H9 (cell line): ENCODE data around the gene AMBRA1. TPM values are rescaled to one million over a fixed set of nuclear protein-coding genes. Genes with fewer than 3 reads are reported as not detected.

Experiments
- DNase-seq: peaks from one replicate; pipeline ENCODE4 v3.0.0-alpha.2; 2017
- H2AFZ ChIP-seq: one replicate; pipeline ENCODE4 v1.6.1; 2013; ENCODE audit warnings: mild to moderate bottlenecking, low read length, control low read depth, moderate library complexity
- H2AK5ac ChIP-seq: 2 replicates; pipeline ENCODE4 v1.6.1; 2013; ENCODE audit warnings: low read length, control low read depth, mixed read lengths; ENCODE audit not compliant: insufficient read length
- H2BK120ac ChIP-seq: one replicate; pipeline ENCODE4 v1.6.1; 2013; ENCODE audit warnings: low read depth, mild to moderate bottlenecking, low read length, control low read depth, inconsistent platforms; ENCODE audit not compliant: poor library complexity, severe bottlenecking
- H2BK12ac ChIP-seq: 2 replicates; pipeline ENCODE4 v1.6.1; 2013; ENCODE audit warnings: low read length, control low read depth, mixed read lengths, low read depth; ENCODE audit not compliant: insufficient read length
- H2BK15ac ChIP-seq: 2 replicates; pipeline ENCODE4 v1.6.1; 2013; ENCODE audit warnings: low read depth, low read length, control low read depth
- H2BK20ac ChIP-seq: one replicate; pipeline ENCODE4 v1.6.1; 2013; ENCODE audit warnings: low read depth, mild to moderate bottlenecking, low read length, control low read depth, inconsistent platforms; ENCODE audit not compliant: poor library complexity, severe bottlenecking
- H2BK5ac ChIP-seq: 2 replicates; pipeline ENCODE4 v1.6.1; 2013; ENCODE audit warnings: low read length, control low read depth, mixed read lengths; ENCODE audit not compliant: insufficient read length
- H3K14ac ChIP-seq: 2 replicates; pipeline ENCODE4 v1.6.1; 2013; ENCODE audit warnings: low read length, control low read depth; ENCODE audit not compliant: insufficient read depth
- H3K18ac ChIP-seq: 2 replicates; pipeline ENCODE4 v1.6.1; 2013; ENCODE audit warnings: low read depth, mild to moderate bottlenecking, mixed read lengths, low read length, control low read depth; ENCODE audit not compliant: insufficient read length
- H3K23ac ChIP-seq: 2 replicates; pipeline ENCODE4 v1.6.1; 2013; ENCODE audit warnings: low read length, control low read depth, mixed read lengths, low read depth; ENCODE audit not compliant: insufficient read length
- H3K23me2 ChIP-seq: 2 replicates; pipeline ENCODE4 v1.6.1; 2013; ENCODE audit warnings: low read depth, mild to moderate bottlenecking, mixed read lengths, low read length, control low read depth; ENCODE audit not compliant: insufficient read length, poor library complexity, severe bottlenecking
- H3K27ac ChIP-seq: 2 replicates; pipeline ENCODE4 v1.5.1; 2013; ENCODE audit warnings: low read length, control low read depth, mixed read lengths, low read depth; ENCODE audit not compliant: insufficient read length
- H3K27me3 ChIP-seq: 2 replicates; pipeline ENCODE4 v1.6.1; 2013; ENCODE audit warnings: low read length, control low read depth, inconsistent platforms; ENCODE audit not compliant: insufficient read depth
- H3K4ac ChIP-seq: 2 replicates; pipeline ENCODE4 v1.6.1; 2013; ENCODE audit warnings: low read depth, mild to moderate bottlenecking, control low read depth, inconsistent platforms, low read length, moderate library complexity
- H3K4me1 ChIP-seq: 2 replicates; pipeline ENCODE4 v1.6.1; 2013; ENCODE audit warnings: low read length, control low read depth, inconsistent platforms; ENCODE audit not compliant: insufficient read depth
- H3K4me2 ChIP-seq: 2 replicates; pipeline ENCODE4 v1.6.1; 2013; ENCODE audit warnings: low read length, control low read depth, mixed read lengths; ENCODE audit not compliant: insufficient read length, insufficient read depth
- H3K56ac ChIP-seq: 2 replicates; pipeline ENCODE4 v1.6.1; 2013; ENCODE audit warnings: low read depth, mild to moderate bottlenecking, mixed read lengths, low read length, control low read depth; ENCODE audit not compliant: insufficient read length
- H3K79me1 ChIP-seq: 2 replicates; pipeline ENCODE4 v1.6.1; 2013; ENCODE audit warnings: low read depth, mild to moderate bottlenecking, moderate library complexity, low read length, control low read depth, inconsistent platforms; ENCODE audit not compliant: insufficient read depth, poor library complexity, severe bottlenecking
- H3K79me2 ChIP-seq: 2 replicates; pipeline ENCODE4 v1.6.1; 2013; ENCODE audit warnings: low read length, control low read depth, inconsistent platforms; ENCODE audit not compliant: insufficient read depth
- H3K9ac ChIP-seq: 2 replicates; pipeline ENCODE4 v1.6.1; 2013; ENCODE audit warnings: low read length, control low read depth, mixed read lengths; ENCODE audit not compliant: insufficient read length; ENCODE audit errors: extremely low read depth
- H3K9me3 ChIP-seq: one replicate; pipeline ENCODE4 v1.6.1; 2013; ENCODE audit warnings: low read depth, low read length, inconsistent platforms; ENCODE audit not compliant: control insufficient read depth
- H3T11ph ChIP-seq: one replicate; pipeline ENCODE4 v1.6.1; 2013; ENCODE audit warnings: mild to moderate bottlenecking, low read length, control low read depth, inconsistent platforms
- H4K20me1 ChIP-seq: one replicate; pipeline ENCODE4 v1.6.1; 2013; ENCODE audit not compliant: control insufficient read depth, insufficient read length, insufficient read depth
- H4K5ac ChIP-seq: 2 replicates; pipeline ENCODE4 v1.6.1; 2013; ENCODE audit warnings: low read depth, mild to moderate bottlenecking, mixed read lengths, low read length, control low read depth; ENCODE audit not compliant: insufficient read length
- H4K8ac ChIP-seq: replicated peaks from 2 replicates; pipeline ENCODE4 v1.6.1; 2013; ENCODE audit warnings: low read length, control low read depth, mixed read lengths, low read depth; ENCODE audit not compliant: insufficient read length
- H4K91ac ChIP-seq: 2 replicates; pipeline ENCODE4 v1.6.1; 2013; ENCODE audit warnings: low read depth, mild to moderate bottlenecking, moderate library complexity, mixed read lengths, low read length, control low read depth; ENCODE audit not compliant: insufficient read length
- H3K27ac Mint-ChIP-seq, 3 experiments: 2 replicates in 2 of 3; 3 replicates in 1 of 3; pipeline ENCODE4 v1.8.0; 2020 to 2021; ENCODE audit warnings: mixed read lengths in 3 of 3, mild to moderate bottlenecking in 1 of 3, moderate library complexity in 1 of 3
- H3K27me3 Mint-ChIP-seq: 2 replicates; pipeline ENCODE4 v1.8.0; 2021; ENCODE audit warnings: low read depth, mild to moderate bottlenecking, moderate library complexity, mixed read lengths
- H3K36me3 Mint-ChIP-seq, 3 experiments: 2 replicates in 2 of 3; 3 replicates in 1 of 3; pipeline ENCODE4 v1.8.0; 2020 to 2021; ENCODE audit warnings: low read depth in 3 of 3, mixed read lengths in 3 of 3; ENCODE audit not compliant: insufficient read depth in 1 of 3
- H3K4me1 Mint-ChIP-seq, 2 experiments: 2 replicates each; pipeline ENCODE4 v1.8.0; 2020; ENCODE audit warnings: mixed read lengths in 2 of 2
- H3K4me3 Mint-ChIP-seq, 2 experiments: 2 replicates in 1 of 2; 3 replicates in 1 of 2; pipeline ENCODE4 v1.8.0; 2020 to 2021; ENCODE audit warnings: mild to moderate bottlenecking in 2 of 2, mixed read lengths in 2 of 2, moderate library complexity in 1 of 2
- H3K9me3 Mint-ChIP-seq, 2 experiments: 2 replicates in 1 of 2; 3 replicates in 1 of 2; pipeline ENCODE4 v1.8.0; 2020; ENCODE audit warnings: mild to moderate bottlenecking in 2 of 2, mixed read lengths in 2 of 2, moderate library complexity in 1 of 2
- WGBS: extraction: QIAGEN DNeasy Blood & Tissue Kit; methylation state at CpG from one replicate; pipeline ENCODE4 v1.1.7; 2013; ENCODE audit warnings: missing lambda C conversion rate, low lambda C conversion rate, mixed read lengths; ENCODE audit not compliant: insufficient read length; ENCODE audit errors: extremely low coverage; 5-methylcytosine and 5-hydroxymethylcytosine counted together
- total RNA-seq: library from RNA; stranded (reverse); gene quantifications from 2 replicates; pipeline ENCODE4 v1.2.1, GENCODE V29; 2021
- TF ChIP-seq, protein P1 (sequence below): fragments of 200-600 bp; sonication (generic); conservative IDR thresholded peaks from 3 replicates; pipeline ENCODE4 v1.8.0; 2021; ENCODE audit warnings: antibody characterized with exemption, mild to moderate bottlenecking

Gene AMBRA1
- total RNA-seq, 1 experiment from 2014 or later = 37.5 TPM

DNA sequence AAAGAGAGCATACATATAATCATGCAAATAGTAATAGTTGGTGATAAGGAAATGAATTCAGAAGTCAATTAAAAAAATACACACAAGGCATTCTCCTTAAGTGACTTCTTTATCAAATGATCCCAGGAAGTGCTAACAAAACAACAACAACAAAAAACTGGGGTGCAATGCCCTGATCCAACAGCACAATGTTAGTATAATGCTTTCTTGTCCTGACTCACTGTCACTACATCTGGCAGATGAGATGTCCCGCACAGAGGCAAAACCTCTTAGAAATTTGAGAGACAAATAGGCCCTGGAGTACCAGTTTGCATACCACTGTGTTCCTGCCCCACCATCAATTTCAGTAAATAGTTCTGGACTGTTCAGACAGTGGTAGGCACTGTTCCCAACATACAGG, 11.0 kb upstream of the AMBRA1 start:
- H2BK15ac ChIP-seq = no peak overlapping the region
- no peak overlapping the region for H2BK5ac ChIP-seq
- H3K9me3 ChIP-seq = no peaks in the 10 kb centered on the region
- no peaks in the 10 kb centered on the region for H3K79me1 ChIP-seq
- no peak overlapping the region for H3K18ac ChIP-seq
- TF ChIP-seq, protein P1, sequence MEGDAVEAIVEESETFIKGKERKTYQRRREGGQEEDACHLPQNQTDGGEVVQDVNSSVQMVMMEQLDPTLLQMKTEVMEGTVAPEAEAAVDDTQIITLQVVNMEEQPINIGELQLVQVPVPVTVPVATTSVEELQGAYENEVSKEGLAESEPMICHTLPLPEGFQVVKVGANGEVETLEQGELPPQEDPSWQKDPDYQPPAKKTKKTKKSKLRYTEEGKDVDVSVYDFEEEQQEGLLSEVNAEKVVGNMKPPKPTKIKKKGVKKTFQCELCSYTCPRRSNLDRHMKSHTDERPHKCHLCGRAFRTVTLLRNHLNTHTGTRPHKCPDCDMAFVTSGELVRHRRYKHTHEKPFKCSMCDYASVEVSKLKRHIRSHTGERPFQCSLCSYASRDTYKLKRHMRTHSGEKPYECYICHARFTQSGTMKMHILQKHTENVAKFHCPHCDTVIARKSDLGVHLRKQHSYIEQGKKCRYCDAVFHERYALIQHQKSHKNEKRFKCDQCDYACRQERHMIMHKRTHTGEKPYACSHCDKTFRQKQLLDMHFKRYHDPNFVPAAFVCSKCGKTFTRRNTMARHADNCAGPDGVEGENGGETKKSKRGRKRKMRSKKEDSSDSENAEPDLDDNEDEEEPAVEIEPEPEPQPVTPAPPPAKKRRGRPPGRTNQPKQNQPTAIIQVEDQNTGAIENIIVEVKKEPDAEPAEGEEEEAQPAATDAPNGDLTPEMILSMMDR = no peak
- no peak overlapping the region for H3K9ac ChIP-seq
- H4K91ac ChIP-seq = no peak overlapping the region
- no peak overlapping the region for H3K4ac ChIP-seq
- Mint-ChIP-seq H3K9me3 (no peaks in the 10 kb centered on the region), H3K4me3 (no peak overlapping the region), H3K36me3 (peaks cover 0 to 2% (median 0%) of the 10 kb centered on the region in 3 experiments; a peak in 2 of 7 replicates), H3K27me3 (no peaks in the 10 kb centered on the region), H3K4me1 (no peaks in the 10 kb centered on the region), H3K27ac (no peak overlapping the region)
- no peaks in the 10 kb centered on the region for H4K20me1 ChIP-seq
- H3K79me2 ChIP-seq = no peaks in the 10 kb centered on the region
- no peak for DNase-seq
- H2AK5ac ChIP-seq = no peak overlapping the region
- no peak overlapping the region for H3K14ac ChIP-seq
- no peaks in the 10 kb centered on the region for H3K27me3 ChIP-seq
- H2BK20ac ChIP-seq = no peak overlapping the region
- no CpG with 5 or more reads among the region's 1 CpG for WGBS
- H4K5ac ChIP-seq = no peak overlapping the region
- H3K27ac ChIP-seq = no peak overlapping the region
- no peak overlapping the region for H3K4me2 ChIP-seq
- no peak overlapping the region for H4K8ac ChIP-seq
- H2BK120ac ChIP-seq = no peak overlapping the region
- H2BK12ac ChIP-seq = no peak overlapping the region
- H3K56ac ChIP-seq = no peak overlapping the region
- H3K4me1 ChIP-seq = no peaks in the 10 kb centered on the region
- no peak overlapping the region for H3T11ph ChIP-seq
- H2AFZ ChIP-seq = no peak overlapping the region
- H3K23ac ChIP-seq = no peak overlapping the region
- H3K23me2 ChIP-seq = no peaks in the 10 kb centered on the region
